T-helper 2 cell treated with Interferon-gamma antibody and Interleukin-4, amounts not matched to agents 5 μg/mL and 100 μg/mL, for 36 hours (primary cell): ENCODE data around the gene SSBP2.

Source experiments
- DNase-seq: peaks from one replicate; pipeline ENCODE4 v3.0.0; 2021; ENCODE audit warnings: low spot score
- H3K27ac Mint-ChIP-seq: one replicate; pipeline ENCODE4 v1.8.0; 2021; ENCODE audit warnings: mild to moderate bottlenecking, mixed read lengths
- H3K27me3 Mint-ChIP-seq: one replicate; pipeline ENCODE4 v1.8.0; 2021; ENCODE audit warnings: low read depth, mixed read lengths
- H3K36me3 Mint-ChIP-seq: one replicate; pipeline ENCODE4 v1.8.0; 2021; ENCODE audit warnings: low read depth, mixed read lengths
- H3K4me1 Mint-ChIP-seq: one replicate; pipeline ENCODE4 v1.8.0; 2021; ENCODE audit warnings: low read depth, mixed read lengths
- H3K4me3 Mint-ChIP-seq: one replicate; pipeline ENCODE4 v1.8.0; 2022; ENCODE audit warnings: mild to moderate bottlenecking, moderate library complexity, mixed read lengths
- H3K9me3 Mint-ChIP-seq: one replicate; pipeline ENCODE4 v1.8.0; 2021; ENCODE audit warnings: mixed read lengths

The SSBP2 gene

GRCh38 chr5:81778642-81779041 lies 27.7 kb upstream of the SSBP2 start:
- peaks cover 17% of the 10 kb centered on the region for H3K4me1 Mint-ChIP-seq
- no peaks in the 10 kb centered on the region for H3K9me3 Mint-ChIP-seq
- peak overlapping the region; percentile 77 for H3K27ac Mint-ChIP-seq
- no peaks in the 10 kb centered on the region for H3K36me3 Mint-ChIP-seq
- H3K27me3 Mint-ChIP-seq: no peaks in the 10 kb centered on the region
- H3K4me3 Mint-ChIP-seq: peak overlapping the region; percentile 76
- no peak for DNase-seq

GRCh38 chr5:81776258-81776657 lies 25.4 kb upstream of the SSBP2 start:
- Mint-ChIP-seq H3K36me3 (no peaks in the 10 kb centered on the region), H3K27ac (no peak overlapping the region), H3K9me3 (no peaks in the 10 kb centered on the region), H3K4me1 (peaks cover 16% of the 10 kb centered on the region), H3K27me3 (no peaks in the 10 kb centered on the region), H3K4me3 (no peak overlapping the region)
- DNase-seq: no peak

GRCh38 chr5:81774374-81774773 lies 23.5 kb upstream of the SSBP2 start:
- Mint-ChIP-seq H3K27me3 (no peaks in the 10 kb centered on the region), H3K36me3 (no peaks in the 10 kb centered on the region), H3K4me3 (no peak overlapping the region), H3K27ac (no peak overlapping the region), H3K4me1 (peaks cover 9% of the 10 kb centered on the region), H3K9me3 (no peaks in the 10 kb centered on the region)
- no peak for DNase-seq

- no peaks in the 10 kb centered on the region for H3K27me3 Mint-ChIP-seq
- H3K4me3 Mint-ChIP-seq: no peak overlapping the region
- H3K27ac Mint-ChIP-seq: no peak overlapping the region
- no peak for DNase-seq
- H3K36me3 Mint-ChIP-seq: no peaks in the 10 kb centered on the region
- H3K4me1 Mint-ChIP-seq: peaks cover 7% of the 10 kb centered on the region
- H3K9me3 Mint-ChIP-seq: no peaks in the 10 kb centered on the region
Measured at GRCh38 chr5:81773574-81773973, 22.7 kb upstream of the SSBP2 start.

GRCh38 chr5:81773161-81773560 lies 22.3 kb upstream of the SSBP2 start:
- peaks cover 3% of the 10 kb centered on the region for H3K4me1 Mint-ChIP-seq
- no peaks in the 10 kb centered on the region for H3K36me3 Mint-ChIP-seq
- no peaks in the 10 kb centered on the region for H3K9me3 Mint-ChIP-seq
- no peak for DNase-seq
- H3K27me3 Mint-ChIP-seq: no peaks in the 10 kb centered on the region
- H3K27ac Mint-ChIP-seq: no peak overlapping the region
- H3K4me3 Mint-ChIP-seq: no peak overlapping the region

GRCh38 chr5:81772488-81772887 lies 21.6 kb upstream of the SSBP2 start:
- no peak for DNase-seq
- H3K36me3 Mint-ChIP-seq: no peaks in the 10 kb centered on the region
- no peaks in the 10 kb centered on the region for H3K27me3 Mint-ChIP-seq
- peaks cover 3% of the 10 kb centered on the region for H3K4me1 Mint-ChIP-seq
- no peak overlapping the region for H3K4me3 Mint-ChIP-seq
- no peak overlapping the region for H3K27ac Mint-ChIP-seq
- no peaks in the 10 kb centered on the region for H3K9me3 Mint-ChIP-seq

GRCh38 chr5:81768935-81769452 lies 18.1 kb upstream of the SSBP2 start:
- no peaks in the 10 kb centered on the region for H3K36me3 Mint-ChIP-seq
- no peaks in the 10 kb centered on the region for H3K9me3 Mint-ChIP-seq
- no peak for DNase-seq
- no peaks in the 10 kb centered on the region for H3K27me3 Mint-ChIP-seq
- no peak overlapping the region for H3K27ac Mint-ChIP-seq
- no peak overlapping the region for H3K4me3 Mint-ChIP-seq
- peaks cover 3% of the 10 kb centered on the region for H3K4me1 Mint-ChIP-seq

- H3K4me3 Mint-ChIP-seq: no peak overlapping the region
- no peaks in the 10 kb centered on the region for H3K36me3 Mint-ChIP-seq
- no peak for DNase-seq
- H3K27ac Mint-ChIP-seq: no peak overlapping the region
- no peaks in the 10 kb centered on the region for H3K27me3 Mint-ChIP-seq
- peaks cover 3% of the 10 kb centered on the region for H3K4me1 Mint-ChIP-seq
- no peaks in the 10 kb centered on the region for H3K9me3 Mint-ChIP-seq
Measured at GRCh38 chr5:81767938-81768337, 17.0 kb upstream of the SSBP2 start.

- Mint-ChIP-seq H3K27me3 (no peaks in the 10 kb centered on the region), H3K27ac (no peak overlapping the region), H3K4me3 (no peak overlapping the region), H3K9me3 (no peaks in the 10 kb centered on the region), H3K4me1 (peaks cover 3% of the 10 kb centered on the region), H3K36me3 (no peaks in the 10 kb centered on the region)
- DNase-seq: no peak
Measured at GRCh38 chr5:81767097-81767496, 16.2 kb upstream of the SSBP2 start.

GRCh38 chr5:81766611-81767010 lies 15.7 kb upstream of the SSBP2 start:
- Mint-ChIP-seq H3K27me3 (no peaks in the 10 kb centered on the region), H3K4me3 (no peak overlapping the region), H3K36me3 (no peaks in the 10 kb centered on the region), H3K27ac (no peak overlapping the region), H3K4me1 (peaks cover 5% of the 10 kb centered on the region), H3K9me3 (no peaks in the 10 kb centered on the region)
- DNase-seq: no peak

GRCh38 chr5:81763294-81763928 lies 12.5 kb upstream of the SSBP2 start:
- H3K4me3 Mint-ChIP-seq: no peak overlapping the region
- no peaks in the 10 kb centered on the region for H3K36me3 Mint-ChIP-seq
- H3K4me1 Mint-ChIP-seq: peaks cover 20% of the 10 kb centered on the region
- no peak for DNase-seq
- H3K27me3 Mint-ChIP-seq: no peaks in the 10 kb centered on the region
- H3K27ac Mint-ChIP-seq: no peak overlapping the region
- H3K9me3 Mint-ChIP-seq: no peaks in the 10 kb centered on the region

- no peak overlapping the region for H3K27ac Mint-ChIP-seq
- H3K27me3 Mint-ChIP-seq: no peaks in the 10 kb centered on the region
Measured at GRCh38 chr5:81762853-81763252, 12.0 kb upstream of the SSBP2 start.

GRCh38 chr5:81762401-81762800 lies 11.5 kb upstream of the SSBP2 start:
- DNase-seq: no peak
- H3K36me3 Mint-ChIP-seq: no peaks in the 10 kb centered on the region
- no peaks in the 10 kb centered on the region for H3K9me3 Mint-ChIP-seq
- H3K4me3 Mint-ChIP-seq: no peak overlapping the region
- peaks cover 22% of the 10 kb centered on the region for H3K4me1 Mint-ChIP-seq
- H3K27ac Mint-ChIP-seq: no peak overlapping the region
- no peaks in the 10 kb centered on the region for H3K27me3 Mint-ChIP-seq

More at GRCh38 chr5:81762853-81763252, 12.0 kb upstream of the SSBP2 start:
- no peak overlapping the region for H3K4me3 Mint-ChIP-seq
- peaks cover 21% of the 10 kb centered on the region for H3K4me1 Mint-ChIP-seq
- H3K36me3 Mint-ChIP-seq: no peaks in the 10 kb centered on the region
- no peaks in the 10 kb centered on the region for H3K9me3 Mint-ChIP-seq
- no peak for DNase-seq

- no peaks in the 10 kb centered on the region for H3K27me3 Mint-ChIP-seq
- H3K4me3 Mint-ChIP-seq: no peak overlapping the region
- H3K9me3 Mint-ChIP-seq: no peaks in the 10 kb centered on the region
- no peaks in the 10 kb centered on the region for H3K36me3 Mint-ChIP-seq
- DNase-seq: no peak
- peaks cover 22% of the 10 kb centered on the region for H3K4me1 Mint-ChIP-seq
- H3K27ac Mint-ChIP-seq: no peak overlapping the region
Measured at GRCh38 chr5:81761970-81762369, 11.1 kb upstream of the SSBP2 start.

GRCh38 chr5:81761270-81761669 lies 10.4 kb upstream of the SSBP2 start:
- Mint-ChIP-seq H3K27ac (no peak overlapping the region), H3K36me3 (no peaks in the 10 kb centered on the region)

More at GRCh38 chr5:81761270-81761669, 10.4 kb upstream of the SSBP2 start:
- no peak for DNase-seq
- Mint-ChIP-seq H3K9me3 (no peaks in the 10 kb centered on the region), H3K4me3 (no peak overlapping the region), H3K4me1 (peaks cover 22% of the 10 kb centered on the region), H3K27me3 (no peaks in the 10 kb centered on the region)
